Stimulated activated CD8-positive, alpha-beta memory T cell treated with anti-CD3 and anti-CD28 coated beads, Interleukin-15, amount 100 ng/mL, for 1 hour (primary cell): ENCODE measurements around the gene AP1M1.

Experiments
- DNase-seq: peaks from one replicate; pipeline ENCODE4 v3.0.0-alpha.2; 2020; ENCODE audit warnings: low read depth

The AP1M1 gene

GRCh38 chr19:16233081-16233776 is 35.5 kb downstream of the AP1M1 start:
- DNase-seq: no peak

- DNase-seq: no peak
Measured at GRCh38 chr19:16233836-16234551, 36.3 kb downstream of the AP1M1 start.

GRCh38 chr19:16234552-16235445 is 37.1 kb downstream of the AP1M1 start:
- no peak for DNase-seq

- no peak for DNase-seq
Measured at GRCh38 chr19:16235811-16236652, 38.3 kb downstream of the AP1M1 start.

GRCh38 chr19:16244091-16244490 is 46.4 kb downstream of the AP1M1 start:
- DNase-seq: no peak

GRCh38 chr19:16247353-16248182 is 49.9 kb downstream of the AP1M1 start:
- DNase-seq: peak; percentile 76

- DNase-seq: no peak
Measured at GRCh38 chr19:16248380-16249023, 50.8 kb downstream of the AP1M1 start.

GRCh38 chr19:16249826-16250404 is 52.2 kb downstream of the AP1M1 start:
- no peak for DNase-seq

- DNase-seq: no peak
Measured at GRCh38 chr19:16252459-16253205, 54.9 kb downstream of the AP1M1 start.

- DNase-seq: no peak
Measured at GRCh38 chr19:16254851-16255408, 57.2 kb downstream of the AP1M1 start.

GRCh38 chr19:16257509-16258002 is 59.8 kb downstream of the AP1M1 start:
- DNase-seq: no peak

- DNase-seq: no peak
Measured at GRCh38 chr19:16258440-16258903, 60.8 kb downstream of the AP1M1 start.

- no peak for DNase-seq
Measured at GRCh38 chr19:16259385-16260159, 61.9 kb downstream of the AP1M1 start.

GRCh38 chr19:16260160-16260811 is 62.6 kb downstream of the AP1M1 start:
- no peak for DNase-seq

GRCh38 chr19:16260812-16261161 is 63.1 kb downstream of the AP1M1 start:
- no peak for DNase-seq

GRCh38 chr19:16261584-16262368 is 64.1 kb downstream of the AP1M1 start:
- no peak for DNase-seq
